ENCODE measurements around the gene DOCK7. TPM values are rescaled to one million over a fixed set of nuclear protein-coding genes. Genes with fewer than 3 reads are reported as not detected.
"Not testable (repeated sequence)": the region's sequence is repeated elsewhere in the genome, so short reads cannot be mapped to it uniquely, and the experiment has no call there.

The DOCK7 gene
- total RNA-seq, 1 donor from 2014 or later: 20.8 TPM

DNA sequence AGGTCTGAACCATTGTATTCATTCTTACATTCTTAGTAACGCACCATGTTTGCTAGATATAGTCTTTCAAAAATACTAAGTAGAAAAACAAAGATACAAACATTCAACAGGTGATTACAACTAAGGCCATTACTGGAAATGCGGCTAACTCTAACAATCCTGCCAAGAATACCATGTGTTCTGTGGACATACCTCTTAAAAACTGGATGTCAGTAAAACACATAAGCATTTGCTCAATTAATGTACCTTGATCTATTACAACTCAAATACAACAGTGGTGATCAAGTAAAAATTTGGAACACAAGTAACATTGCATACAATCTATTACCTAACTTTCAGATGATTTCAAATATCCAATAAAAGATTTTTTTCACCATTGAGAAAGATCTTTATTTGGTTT is 75.4 kb downstream of the DOCK7 start:
- Histone ChIP-seq H3K36me3 (ENCODE audit: control insufficient read depth, insufficient read depth, low read length) (no peaks in the 10 kb centered on the region), H3K4me3 (ENCODE audit: low read depth, low read length) (no peak overlapping the region), H3K27me3 (ENCODE audit: control insufficient read depth, insufficient read depth, low read length) (no peaks in the 10 kb centered on the region)
- TF ChIP-seq, protein P1, sequence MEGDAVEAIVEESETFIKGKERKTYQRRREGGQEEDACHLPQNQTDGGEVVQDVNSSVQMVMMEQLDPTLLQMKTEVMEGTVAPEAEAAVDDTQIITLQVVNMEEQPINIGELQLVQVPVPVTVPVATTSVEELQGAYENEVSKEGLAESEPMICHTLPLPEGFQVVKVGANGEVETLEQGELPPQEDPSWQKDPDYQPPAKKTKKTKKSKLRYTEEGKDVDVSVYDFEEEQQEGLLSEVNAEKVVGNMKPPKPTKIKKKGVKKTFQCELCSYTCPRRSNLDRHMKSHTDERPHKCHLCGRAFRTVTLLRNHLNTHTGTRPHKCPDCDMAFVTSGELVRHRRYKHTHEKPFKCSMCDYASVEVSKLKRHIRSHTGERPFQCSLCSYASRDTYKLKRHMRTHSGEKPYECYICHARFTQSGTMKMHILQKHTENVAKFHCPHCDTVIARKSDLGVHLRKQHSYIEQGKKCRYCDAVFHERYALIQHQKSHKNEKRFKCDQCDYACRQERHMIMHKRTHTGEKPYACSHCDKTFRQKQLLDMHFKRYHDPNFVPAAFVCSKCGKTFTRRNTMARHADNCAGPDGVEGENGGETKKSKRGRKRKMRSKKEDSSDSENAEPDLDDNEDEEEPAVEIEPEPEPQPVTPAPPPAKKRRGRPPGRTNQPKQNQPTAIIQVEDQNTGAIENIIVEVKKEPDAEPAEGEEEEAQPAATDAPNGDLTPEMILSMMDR (IDR thresholded peaks at IDR 0.05; ENCODE audit: insufficient read depth, low read length, severe bottlenecking): no peak
- no peak for FAIRE-seq
- no peak for DNase-seq (ENCODE audit: low read depth)

DNA sequence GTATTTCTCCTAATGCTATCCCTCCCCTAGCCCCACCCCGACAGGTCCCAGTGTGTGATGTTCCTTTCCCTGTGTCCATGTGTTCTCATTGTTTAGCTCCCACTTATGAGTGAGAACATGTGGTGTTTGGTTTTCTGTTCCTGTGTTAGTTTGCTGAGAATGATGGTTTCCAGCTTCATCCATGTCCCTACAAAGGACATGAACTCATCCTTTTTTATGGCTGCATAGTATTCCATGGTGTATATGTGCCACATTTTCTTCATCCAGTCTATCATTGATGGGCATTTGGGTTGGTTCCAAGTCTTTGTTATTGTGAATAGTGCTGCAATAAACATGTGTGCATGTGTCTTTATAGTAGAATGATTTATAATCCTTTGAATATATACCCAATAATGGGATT is 77.6 kb downstream of the DOCK7 start:
- H3K27me3 ChIP-seq (ENCODE audit: control insufficient read depth, insufficient read depth, low read length); H3K4me3 ChIP-seq (ENCODE audit: low read depth, low read length); FAIRE-seq; DNase-seq (ENCODE audit: low read depth); H3K36me3 ChIP-seq (ENCODE audit: control insufficient read depth, insufficient read depth, low read length): not testable (repeated sequence)

DNA sequence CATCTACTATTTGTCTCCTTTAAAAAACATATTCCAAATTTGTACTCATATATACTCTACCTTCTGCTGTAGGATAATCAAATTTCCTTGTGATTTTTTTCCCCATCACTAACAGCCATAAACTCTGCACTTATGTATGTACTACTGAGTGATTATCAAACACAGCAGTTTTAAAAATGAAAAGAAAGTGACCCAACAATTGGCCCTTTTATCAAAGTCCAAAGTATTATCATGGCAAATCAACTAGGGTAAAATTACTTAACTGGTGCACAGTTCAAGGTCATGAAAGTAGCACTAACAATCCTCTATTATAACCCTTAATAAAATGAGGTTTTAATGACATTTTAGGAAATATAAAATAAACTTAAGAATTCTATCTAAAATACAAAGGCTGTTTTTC is 79.3 kb downstream of the DOCK7 start:
- no peak for FAIRE-seq

DNA sequence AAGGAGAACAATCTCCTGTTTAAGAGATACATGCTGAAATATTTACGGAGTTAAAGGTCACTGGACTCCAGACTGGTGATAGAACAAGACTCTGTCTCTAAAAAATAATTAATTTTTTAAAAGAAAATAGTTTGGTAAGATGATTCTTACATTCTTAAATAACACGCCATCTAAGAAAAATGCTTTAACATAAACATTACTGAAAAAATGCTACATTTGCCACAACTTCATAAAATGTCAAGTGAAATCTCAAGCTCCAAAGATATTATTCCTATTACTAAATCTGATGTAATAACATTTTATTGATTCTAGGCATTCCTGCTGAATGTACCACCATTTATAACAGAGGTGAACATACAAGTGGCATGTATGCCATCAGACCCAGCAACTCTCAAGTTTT is 86.7 kb downstream of the DOCK7 start:
- TF ChIP-seq, protein P1 (IDR thresholded peaks at IDR 0.05; ENCODE audit: insufficient read depth, low read length, severe bottlenecking): no peak
- no peak for FAIRE-seq
- no peak for DNase-seq (ENCODE audit: low read depth)
- H3K36me3 ChIP-seq (ENCODE audit: control insufficient read depth, insufficient read depth, low read length): no peaks in the 10 kb centered on the region
- H3K4me3 ChIP-seq (ENCODE audit: low read depth, low read length): no peak overlapping the region
- no peaks in the 10 kb centered on the region for H3K27me3 ChIP-seq (ENCODE audit: control insufficient read depth, insufficient read depth, low read length)

More for the DNA sequence above, 79.3 kb downstream of the DOCK7 start:
- TF ChIP-seq, protein P1 (IDR thresholded peaks at IDR 0.05; ENCODE audit: insufficient read depth, low read length, severe bottlenecking): no peak
- DNase-seq (ENCODE audit: low read depth): no peak
- no peaks in the 10 kb centered on the region for H3K27me3 ChIP-seq (ENCODE audit: control insufficient read depth, insufficient read depth, low read length)
- no peaks in the 10 kb centered on the region for H3K36me3 ChIP-seq (ENCODE audit: control insufficient read depth, insufficient read depth, low read length)
- no peak overlapping the region for H3K4me3 ChIP-seq (ENCODE audit: low read depth, low read length)

DNA sequence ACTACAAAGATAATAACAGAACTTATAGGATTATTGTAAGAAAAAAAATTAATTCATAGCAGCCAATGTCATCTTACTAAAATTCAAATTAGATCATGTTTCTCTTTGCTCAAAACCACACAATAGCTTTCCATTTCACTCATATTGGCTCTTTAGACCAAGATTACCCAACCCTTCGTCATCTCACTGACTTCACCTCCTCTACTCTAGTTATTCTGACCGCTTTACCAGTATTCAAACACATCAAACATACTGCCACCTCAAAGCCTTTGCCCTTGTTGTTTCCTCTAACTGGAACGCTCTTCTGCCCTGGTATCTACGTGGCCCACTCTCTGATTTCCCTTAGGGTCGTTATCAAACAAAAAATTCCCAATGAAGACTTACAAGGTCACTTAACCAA is 89.1 kb downstream of the DOCK7 start:
- TF ChIP-seq, protein P1 (IDR thresholded peaks at IDR 0.05; ENCODE audit: insufficient read depth, low read length, severe bottlenecking): no peak
- DNase-seq (ENCODE audit: low read depth): peak; percentile 46
- Histone ChIP-seq H3K4me3 (ENCODE audit: low read depth, low read length) (no peak overlapping the region), H3K27me3 (ENCODE audit: control insufficient read depth, insufficient read depth, low read length) (no peaks in the 10 kb centered on the region), H3K36me3 (ENCODE audit: control insufficient read depth, insufficient read depth, low read length) (no peaks in the 10 kb centered on the region)
- no peak for FAIRE-seq

DNA sequence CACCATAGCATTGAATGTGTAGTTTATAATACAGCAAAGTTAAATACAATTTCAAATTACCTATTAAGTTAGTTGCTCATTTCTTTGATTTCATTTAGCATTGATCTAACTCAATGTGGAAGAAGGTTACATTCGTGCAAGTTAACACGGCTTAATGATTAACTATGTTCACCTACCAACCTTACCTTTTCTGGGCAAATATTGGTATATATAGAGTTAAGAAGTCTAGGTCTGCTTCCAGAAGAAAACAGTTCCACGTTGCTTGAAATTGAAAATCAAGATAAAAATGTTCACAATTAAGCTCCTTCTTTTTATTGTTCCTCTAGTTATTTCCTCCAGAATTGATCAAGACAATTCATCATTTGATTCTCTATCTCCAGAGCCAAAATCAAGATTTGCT is 90.9 kb downstream of the DOCK7 start, which contains the start of gene ANGPTL3:
TSS of gene ANGPTL3 (plus strand) at position 240 of the 400 bp plus-strand sequence. CDS start at position 287, 47 bp downstream.
- no peak for FAIRE-seq
- H3K4me3 ChIP-seq (ENCODE audit: low read depth, low read length): no peak within 1 kb of the TSS
- TF ChIP-seq, protein P1 (IDR thresholded peaks at IDR 0.05; ENCODE audit: insufficient read depth, low read length, severe bottlenecking): no peak
- H3K27me3 ChIP-seq (ENCODE audit: control insufficient read depth, insufficient read depth, low read length): no peaks in the 10 kb centered on the region
- H3K36me3 ChIP-seq (ENCODE audit: control insufficient read depth, insufficient read depth, low read length): no peaks in the 10 kb centered on the region
- no peak for DNase-seq (ENCODE audit: low read depth)
